NK-92 (cell line): ENCODE data around the gene KEAP1.
"Not testable (repeated sequence)": the region's sequence is repeated elsewhere in the genome, so short reads cannot be mapped to it uniquely, and the experiment has no call there.

Experiments used
- DNase-seq: peaks from one replicate; lab custom pipeline; 2025; ENCODE audit not compliant: unreplicated experiment; lab: John Stamatoyannopoulos, UW

KEAP1 gene

GRCh38 chr19:10499550-10500246 is 3.5 kb downstream of the KEAP1 start:
- no peak for DNase-seq

DNA sequence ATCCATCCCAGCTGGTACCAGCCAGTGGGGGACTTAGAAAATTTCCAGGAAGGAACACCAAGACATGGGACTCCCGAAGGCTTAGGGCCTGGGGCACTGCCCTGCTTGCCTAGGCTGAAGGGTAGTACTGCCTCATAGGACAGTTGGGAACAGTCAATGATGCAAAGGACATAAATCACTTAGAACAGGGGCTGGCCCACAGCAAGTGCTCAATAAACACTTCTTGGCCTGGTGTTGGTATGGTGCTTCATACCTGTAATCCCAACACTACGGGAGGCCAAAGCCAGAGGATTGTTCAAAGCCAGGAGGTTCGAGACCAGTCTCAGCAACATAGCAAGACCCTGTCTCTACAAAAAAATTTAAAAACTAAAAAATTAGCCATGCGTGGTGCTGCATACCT is 5.8 kb downstream of the KEAP1 start:
- DNase-seq = no peak

DNA sequence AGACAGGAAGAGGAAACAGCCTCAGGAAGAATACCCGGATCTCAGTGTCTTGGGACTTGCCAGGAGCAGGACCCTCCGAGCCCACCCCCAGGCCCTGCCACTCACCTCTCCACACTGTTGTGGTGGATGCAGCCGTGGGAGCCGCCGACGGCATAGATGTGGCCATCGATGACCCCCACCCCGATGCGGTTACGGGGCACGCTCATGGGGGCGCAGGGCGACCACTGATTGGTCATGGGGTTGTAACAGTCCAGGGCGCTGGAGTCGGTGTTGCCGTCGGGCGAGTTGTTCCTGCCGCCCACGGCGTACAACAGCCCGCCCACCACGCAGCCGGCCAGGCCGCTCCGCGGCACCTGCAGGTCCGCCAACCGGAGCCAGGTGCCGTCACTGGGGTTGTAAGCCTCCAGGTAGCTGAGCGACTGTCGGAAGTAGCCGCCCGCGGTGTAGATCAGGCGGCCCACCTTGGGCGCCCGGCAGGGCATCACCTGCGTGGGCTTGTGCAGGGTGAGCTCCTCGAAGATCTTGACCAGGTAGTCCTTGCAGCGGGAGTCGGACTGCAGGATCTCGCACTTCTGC is 11.6 kb downstream of the KEAP1 start:
- DNase-seq = no peak

DNA sequence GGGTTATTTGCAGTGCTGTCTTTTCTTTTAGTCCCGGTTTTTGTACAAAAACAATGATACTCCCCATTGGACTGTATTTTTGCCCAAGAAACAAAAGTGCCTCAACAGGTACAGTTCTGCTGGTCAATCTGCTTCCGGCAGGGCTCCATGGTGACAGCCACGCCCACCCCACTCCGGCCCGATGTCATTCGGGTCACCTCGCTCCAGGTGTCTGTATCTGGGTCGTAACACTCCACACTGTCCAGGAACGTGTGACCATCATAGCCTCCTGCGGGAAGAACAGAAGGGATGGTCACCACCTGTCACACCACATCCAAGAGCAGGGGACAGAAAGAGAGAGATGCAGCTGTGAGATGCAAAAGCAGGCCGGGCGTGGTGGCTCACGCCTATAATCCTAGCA is 16.6 kb downstream of the KEAP1 start:
- no peak for DNase-seq

DNA sequence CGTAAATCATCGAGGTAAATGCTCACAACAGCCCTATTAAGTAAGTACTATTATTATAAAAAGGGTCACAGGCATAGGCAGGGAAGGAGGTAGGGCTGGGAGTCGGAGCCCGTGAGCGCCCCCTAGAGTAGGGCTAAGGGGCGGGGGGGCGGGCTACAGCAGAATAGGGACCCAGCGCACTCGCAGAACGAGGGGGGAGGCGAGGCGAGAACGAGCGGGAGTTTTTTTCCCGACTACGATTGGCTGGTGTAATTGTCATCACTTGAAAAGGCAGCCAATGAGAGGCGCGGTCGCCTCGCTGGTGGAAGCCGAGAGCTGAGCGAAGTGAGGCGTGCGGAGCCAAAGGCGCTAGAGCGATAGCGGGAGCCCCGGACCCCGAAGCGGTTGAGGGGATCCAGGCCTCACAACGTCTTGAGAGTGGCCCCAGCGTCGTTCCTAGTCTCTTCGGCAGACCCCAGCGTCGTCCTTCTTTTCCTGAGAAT is 24.2 kb downstream of the KEAP1 start:
- no peak for DNase-seq

DNA sequence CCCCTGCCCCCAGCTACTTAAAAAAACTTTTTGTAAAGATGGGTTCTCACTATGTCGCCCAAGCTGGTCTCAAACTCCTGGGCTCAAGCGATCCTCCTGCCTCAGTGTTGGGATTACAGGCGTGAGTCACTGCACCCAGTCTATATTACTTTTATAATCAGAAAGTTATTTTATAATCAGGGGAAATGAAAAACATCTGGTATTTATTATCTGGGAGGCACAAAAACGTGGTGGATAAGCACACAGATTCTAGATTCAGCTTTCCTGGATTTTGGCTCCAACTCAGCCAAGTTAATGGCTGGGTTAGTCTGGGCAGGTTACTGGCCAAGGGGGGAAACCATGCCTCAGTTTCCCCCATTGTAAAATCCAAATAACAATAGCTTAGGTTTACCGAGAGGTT is 24.7 kb downstream of the KEAP1 start:
- DNase-seq = no peak

DNA sequence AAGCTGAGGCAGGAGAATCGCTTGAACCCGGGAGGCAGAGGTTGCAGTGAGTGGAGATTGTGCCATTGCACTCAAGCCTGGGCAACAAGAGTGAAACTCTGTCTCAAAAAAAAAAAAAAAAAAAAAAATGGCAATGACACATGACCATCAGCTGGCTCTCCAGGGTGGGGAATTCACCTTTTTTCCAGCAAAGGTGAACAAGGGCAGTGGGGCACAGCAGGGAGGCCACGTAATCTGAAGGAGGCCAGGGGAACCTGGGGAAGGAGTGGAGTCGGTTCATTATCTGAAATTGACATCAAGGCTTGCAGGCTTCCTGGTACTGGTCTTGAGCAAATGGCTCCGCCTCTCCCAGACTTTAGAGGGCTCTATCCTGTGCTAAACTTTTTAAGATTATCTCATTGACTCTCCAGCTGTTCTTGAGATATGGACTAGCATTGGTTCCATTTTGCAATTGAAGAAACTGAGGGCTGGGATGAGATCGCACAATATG is 28.1 kb downstream of the KEAP1 start:
- DNase-seq = no peak

DNA sequence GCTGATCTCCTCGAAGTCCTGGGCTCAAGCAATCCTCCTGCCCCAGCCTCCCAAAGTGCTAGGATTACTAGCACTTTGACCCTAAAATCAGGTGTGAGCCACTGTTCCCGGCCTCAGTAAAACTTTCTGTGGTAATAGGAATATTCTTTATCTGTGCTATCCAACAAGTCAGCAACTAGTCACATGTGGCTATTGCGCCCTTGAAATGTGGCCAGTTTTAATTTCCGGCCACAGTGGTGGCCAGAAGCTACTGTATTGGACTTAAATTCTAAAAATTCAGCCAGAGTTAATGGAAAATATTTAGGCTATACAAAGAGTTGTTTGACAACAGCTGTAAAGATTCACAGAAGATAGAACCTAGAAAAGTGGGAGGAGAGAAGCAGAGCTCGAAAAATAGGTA is 30.0 kb downstream of the KEAP1 start:
- DNase-seq = no peak

DNA sequence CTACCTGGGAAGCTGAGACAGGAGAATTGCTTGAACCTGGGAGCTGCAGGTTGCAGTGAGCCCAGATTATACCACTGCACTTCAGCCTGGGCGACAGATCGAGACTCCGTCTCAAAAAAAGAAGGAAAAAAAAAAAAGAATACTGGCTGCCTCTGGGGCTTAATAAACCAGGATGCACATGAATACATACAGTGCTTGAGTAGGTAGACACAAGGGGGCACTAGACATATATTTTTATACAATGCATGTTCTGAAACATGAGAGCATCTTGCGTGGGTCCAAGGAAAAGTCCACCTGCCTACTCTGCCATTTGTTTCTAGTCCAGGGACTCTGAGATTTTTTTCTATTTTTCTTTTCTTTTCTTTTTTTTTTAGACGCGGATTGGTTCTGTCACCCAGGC is 31.2 kb downstream of the KEAP1 start:
- no peak for DNase-seq

DNA sequence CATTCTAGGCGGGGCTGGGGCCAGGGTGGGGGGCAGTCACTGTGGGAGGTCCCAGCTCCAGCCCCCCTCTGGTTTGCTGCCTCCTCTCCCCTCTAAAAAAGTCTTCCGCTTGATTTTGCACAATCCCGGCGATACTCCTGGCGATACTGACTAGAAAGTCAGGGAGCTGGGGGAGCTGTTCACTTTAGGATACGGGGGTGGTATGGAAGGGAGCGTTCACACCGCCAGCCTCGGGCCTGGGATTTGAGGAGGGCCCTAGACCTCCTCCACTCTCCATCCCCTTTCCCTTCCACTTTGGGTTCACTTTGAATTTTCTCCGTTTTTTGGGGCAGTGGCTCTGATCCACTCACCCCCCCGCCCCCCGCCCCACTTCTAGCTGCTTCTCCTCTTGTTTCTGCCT is 35.0 kb downstream of the KEAP1 start:
- DNase-seq = no peak

DNA sequence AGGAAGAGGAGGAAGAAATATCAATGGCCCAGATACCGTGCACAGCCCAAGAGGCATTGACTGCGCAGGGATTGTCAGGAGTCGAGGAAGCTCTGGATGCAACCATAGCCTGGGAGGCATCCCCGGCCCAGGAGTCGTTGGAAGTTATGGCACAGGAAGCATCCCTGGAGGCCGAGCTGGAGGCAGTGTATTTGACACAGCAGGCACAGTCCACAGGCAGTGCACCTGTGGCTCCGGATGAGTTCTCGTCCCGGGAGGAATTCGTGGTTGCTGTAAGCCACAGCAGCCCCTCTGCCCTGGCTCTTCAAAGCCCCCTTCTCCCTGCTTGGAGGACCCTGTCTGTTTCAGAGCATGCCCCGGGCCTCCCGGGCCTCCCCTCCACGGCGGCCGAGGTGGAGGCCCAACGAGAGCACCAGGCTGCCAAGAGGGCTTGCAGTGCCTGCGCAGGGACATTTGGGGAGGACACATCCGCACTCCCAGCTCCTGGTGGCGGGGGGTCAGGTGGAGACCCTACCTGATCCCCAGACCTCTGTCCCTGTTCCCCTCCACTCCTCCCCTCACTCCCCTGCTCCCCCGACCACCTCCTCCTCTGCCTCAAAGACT is 36.0 kb downstream of the KEAP1 start:
- DNase-seq = no peak

DNA sequence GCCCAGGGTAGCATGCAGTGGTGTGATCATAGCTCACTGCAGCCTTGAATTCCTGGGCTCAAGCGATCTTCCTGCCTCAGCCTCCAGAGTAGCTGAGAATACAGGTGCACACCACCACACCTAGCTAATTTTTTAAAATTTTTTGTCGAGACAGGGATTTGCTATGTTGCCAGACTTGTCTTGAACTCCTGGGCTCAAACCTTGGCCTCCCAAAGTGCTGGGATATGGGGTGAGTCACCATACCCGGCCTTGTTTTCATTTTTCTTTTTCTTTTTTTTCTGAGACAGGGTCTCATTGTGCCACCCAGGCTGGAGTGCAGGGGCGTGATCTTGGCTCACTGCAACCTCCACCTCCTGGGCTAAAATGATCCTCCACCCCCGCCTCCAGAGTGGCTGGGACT is 38.7 kb downstream of the KEAP1 start:
- DNase-seq = no peak

GRCh38 chr19:10462557-10462956 is 40.6 kb downstream of the KEAP1 start:
- DNase-seq = no peak

DNA sequence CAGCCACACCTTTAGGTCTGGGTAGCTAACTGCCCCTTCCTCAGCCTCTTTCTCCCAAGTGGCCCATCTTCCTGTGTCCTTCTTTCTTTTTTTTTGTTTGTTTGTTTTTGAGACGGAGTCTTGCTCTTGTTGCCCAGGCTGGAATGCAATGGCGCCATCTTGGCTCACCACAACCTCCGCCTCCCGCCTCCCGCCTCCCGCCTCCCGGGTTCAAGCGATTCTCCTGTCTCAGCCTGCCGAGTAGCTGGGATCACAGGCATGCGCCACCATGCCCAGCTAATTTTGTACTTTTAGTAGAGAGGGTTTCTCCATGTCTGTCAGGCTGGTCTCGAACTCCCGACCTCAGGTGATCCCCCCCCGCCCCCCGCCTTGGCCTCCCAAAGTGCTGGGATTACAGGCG is 41.1 kb downstream of the KEAP1 start:
- not testable (repeated sequence) for DNase-seq

DNA sequence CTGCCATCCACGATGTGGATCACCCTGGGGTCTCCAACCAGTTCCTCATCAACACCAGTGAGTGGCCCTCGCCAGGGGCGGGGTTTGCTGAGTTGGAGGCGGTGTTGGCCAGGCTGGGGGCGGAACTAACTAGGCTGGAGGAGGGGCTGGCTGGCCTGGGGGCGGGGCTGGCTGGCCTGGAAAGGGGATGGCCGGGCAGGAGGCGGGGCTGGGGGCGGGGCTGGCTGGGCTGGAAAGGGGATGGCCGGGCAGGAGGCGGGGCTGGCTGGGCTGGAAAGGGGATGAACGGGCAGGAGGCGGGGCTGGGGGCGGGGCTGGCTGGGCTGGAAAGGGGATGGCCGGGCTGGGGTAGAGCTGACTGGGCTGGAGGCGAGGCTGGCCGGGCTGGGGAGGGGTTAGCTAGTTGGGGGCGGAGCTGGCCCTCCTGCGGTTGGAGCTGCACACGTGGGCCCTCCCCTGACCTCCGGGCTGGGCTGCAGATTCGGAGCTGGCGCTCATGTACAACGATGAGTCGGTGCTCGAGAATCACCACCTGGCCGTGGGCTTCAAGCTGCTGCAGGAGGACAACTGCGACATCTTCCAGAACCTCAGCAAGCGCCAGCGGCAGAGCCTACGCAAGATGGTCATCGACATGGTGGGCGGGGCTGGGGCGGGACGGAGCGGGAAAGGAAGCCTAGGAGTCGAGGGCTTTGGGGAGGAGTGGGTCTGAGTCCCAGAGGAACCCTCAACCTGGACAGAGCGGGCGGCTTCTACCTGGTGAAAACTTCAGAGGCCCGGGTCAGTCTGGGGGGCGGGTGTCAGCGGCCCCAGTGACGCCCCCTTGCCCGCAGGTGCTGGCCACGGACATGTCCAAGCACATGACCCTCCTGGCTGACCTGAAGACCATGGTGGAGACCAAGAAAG is 41.9 kb downstream of the KEAP1 start:
- no peak for DNase-seq

- no peak for DNase-seq
Observed at GRCh38 chr19:10460714-10461046, 42.5 kb downstream of the KEAP1 start.

- not testable (repeated sequence) for DNase-seq
Observed at GRCh38 chr19:10458733-10459132, 44.4 kb downstream of the KEAP1 start.

DNA sequence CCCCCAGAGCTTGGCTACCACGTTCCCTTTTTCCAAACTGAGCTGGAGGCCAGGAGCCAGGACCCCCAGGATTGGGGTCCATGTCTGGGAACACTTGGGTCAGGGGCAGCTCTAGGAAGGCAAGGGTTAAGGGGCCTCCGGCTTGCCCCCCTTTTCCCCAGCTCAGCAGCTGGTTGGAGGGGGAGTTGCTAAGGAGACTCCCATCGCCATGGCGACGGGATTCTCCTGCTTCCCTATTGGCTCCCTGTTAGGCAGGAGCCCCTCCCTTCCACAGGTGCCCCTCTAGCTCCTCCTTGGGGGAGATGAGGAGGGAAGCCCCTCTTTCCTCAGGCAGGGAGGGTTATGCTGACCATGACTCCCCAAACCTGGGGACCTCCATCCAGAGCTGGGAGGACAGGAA is 48.9 kb downstream of the KEAP1 start:
- no peak for DNase-seq

DNA sequence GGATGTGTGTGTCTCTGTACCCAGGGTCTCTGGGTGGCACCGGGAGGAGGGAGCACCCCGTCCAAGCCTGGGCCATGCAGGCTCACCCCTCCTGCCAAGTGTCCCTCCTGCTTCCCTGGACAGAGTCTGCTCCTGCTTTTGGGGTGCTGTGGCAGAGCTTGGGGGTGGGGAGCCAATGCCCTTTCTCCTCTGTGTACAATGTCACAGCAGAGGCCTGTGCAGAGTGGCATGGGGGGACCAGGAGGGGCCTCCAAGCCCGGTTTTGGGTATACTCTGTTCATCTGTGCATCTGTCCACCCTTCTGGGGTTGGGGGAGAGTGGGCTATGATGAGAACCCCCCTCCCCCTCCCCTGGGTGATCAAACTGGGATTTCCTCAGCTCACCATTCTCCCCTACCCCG is 49.3 kb downstream of the KEAP1 start:
- no peak for DNase-seq

GRCh38 chr19:10452726-10453618 is 50.2 kb downstream of the KEAP1 start:
- DNase-seq = no peak
